ENCODE measurements around the gene FAM161B. TPM values are rescaled to one million over a fixed set of nuclear protein-coding genes. Genes with fewer than 3 reads are reported as not detected.
A peak's percentile ranks its signal among the peaks of the same experiment; 100 is the strongest.

FAM161B gene
- total and polyA plus RNA-seq, 2 of the 13 experiments (the other 11 are each of a cell fraction or from before 2014, with no cell fraction given): 1.6 to 2.0 TPM

DNA sequence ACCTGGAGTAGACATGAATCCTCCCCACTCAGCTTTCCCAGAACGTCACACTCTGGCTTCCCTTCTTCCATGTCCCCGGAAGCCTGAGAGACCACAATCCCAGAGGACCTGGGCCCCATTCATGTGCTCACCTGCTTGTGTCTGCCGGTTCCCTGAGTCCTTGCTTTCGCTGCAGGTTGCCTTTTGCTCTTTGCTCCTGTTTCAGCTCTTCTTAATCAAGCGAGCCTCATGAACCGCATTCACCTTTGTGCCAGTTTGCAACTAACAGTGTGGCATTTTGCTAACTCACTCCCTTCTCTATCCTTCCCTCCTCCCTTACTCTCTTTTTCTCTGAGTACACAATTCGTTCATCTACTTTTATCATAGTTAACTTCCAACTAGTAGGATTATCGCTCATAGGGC lies 46.1 kb upstream of the FAM161B start:
- Histone ChIP-seq H3K27me3 (ENCODE audit: control insufficient read depth in 1 of 2, insufficient read depth in 2 of 2, low read length in 2 of 2) (no peaks in the 10 kb centered on the region), H3K79me2 (ENCODE audit: insufficient read depth, low read length) (peaks cover 9% of the 10 kb centered on the region), H4K20me1 (ENCODE audit: insufficient read depth, low read length) (no peaks in the 10 kb centered on the region), H3K4me2 (ENCODE audit: low read depth, low read length) (peak overlapping the region; percentile 82), H3K36me3 (replicated peaks in 1 of 2; ENCODE audit: control insufficient read depth in 1 of 2, insufficient read depth in 2 of 2, low read length in 2 of 2) (no peaks in the 10 kb centered on the region; a peak in 1 of 5 replicates), H2AFZ (ENCODE audit: low read length) (no peak overlapping the region), H3K4me3 (replicated peaks in 1 of 3; ENCODE audit: insufficient read depth in 1 of 3, low read depth in 2 of 3, low read length in 3 of 3) (peak overlapping the region; percentile 46 to 66 (median 48)), H3K9ac (ENCODE audit: insufficient read depth, low read depth, low read length) (peak overlapping the region; percentile 65), H3K9me3 (ENCODE audit: low read length) (no peaks in the 10 kb centered on the region), H3K4me1 (ENCODE audit: insufficient read depth, low read length) (peaks cover 100% of the 10 kb centered on the region), H3K27ac (ENCODE audit: extremely low read length, insufficient read depth, low read length) (peak overlapping the region; percentile 95)
- WGBS (ENCODE audit: low lambda C conversion rate): under 1% methylated on average over 8 of the region's 8 CpGs
- peak; percentile 18 for ATAC-seq
- FAIRE-seq: peak; percentile 37
- intact Hi-C loops (cut with micrococcal nuclease; ENCODE audit: unreplicated experiment) (loop anchor here (2.0 to 5.0 kb wide), 2 partner anchors 41 to 45 kb away; partner anchors contain the start of genes COQ6 and FAM161B), in situ Hi-C loops (cut with HindIII; ENCODE audit: extremely low pct_ligation_motif_present, low pct_unique_long_range_greater_than_20kb) (no loop called here)
- CTCF ChIA-PET (ENCODE audit: low intra/inter-chr PET ratio, low total read pairs): no interaction called here
- POLR2A ChIA-PET: interaction anchor here (0.8 to 5.4 kb wide), 13 partner anchors 8 to 236 kb away, joined by 3 to 70 read pairs (median 9); partner anchors contain the start of genes BBOF1, COQ6, ENTPD5 and FAM161B
- DNase-seq (ENCODE audit: low spot score): peak; percentile 62
- TSS peak; percentile 72 for BruUV-seq (replicated peaks)
- TF ChIP-seq ZBTB38 (CRISPR knock-in tag; IDR thresholded peaks at IDR 0.05) (0 out of 2 replicates have a peak, but pooled peaks have one; percentile 42), ELF1 (CRISPR knock-in tag; IDR thresholded peaks at IDR 0.05) (peak; percentile 47; the same call in 1 of the 2 replicates), JUND (CRISPR knock-in tag; IDR thresholded peaks at IDR 0.05) (no peak), SAP130 (CRISPR knock-in tag; IDR thresholded peaks at IDR 0.05; ENCODE audit: low read depth) (peak; percentile 67), FOXP1 (IDR thresholded peaks at IDR 0.05) (no peak), FOXP1 (CRISPR knock-in tag; IDR thresholded peaks at IDR 0.05) (peak; percentile 31; the same call in 1 of the 2 replicates), NR2F1 (CRISPR knock-in tag; IDR thresholded peaks at IDR 0.05) (peak in 1 of 2 experiments; percentile 19; a peak in 1 of 4 replicates), REPIN1 (CRISPR knock-in tag; IDR thresholded peaks at IDR 0.05; ENCODE audit: borderline replicate concordance, low read depth) (0 out of 2 replicates have a peak, but pooled peaks have one; percentile 42), HOXA3 (CRISPR knock-in tag; IDR thresholded peaks at IDR 0.05) (peak; percentile 66), ERF (CRISPR knock-in tag; IDR thresholded peaks at IDR 0.05) (peak; percentile 66; the same call in 1 of the 2 replicates), MIXL1 (CRISPR knock-in tag; IDR thresholded peaks at IDR 0.05) (peak; percentile 76; the same call in 1 of the 2 replicates), XRCC5 (optimal IDR thresholded peaks at IDR 0.05; ENCODE audit: low read length) (peak; percentile 40), PITX1 (CRISPR knock-in tag; IDR thresholded peaks at IDR 0.05) (peak; percentile 31; the same call in 1 of the 2 replicates), ZSCAN22 (CRISPR knock-in tag; IDR thresholded peaks at IDR 0.05) (no peak), CENPT (CRISPR knock-in tag; IDR thresholded peaks at IDR 0.05; ENCODE audit: low read depth) (no peak)
- TF ChIP-seq, protein P1, sequence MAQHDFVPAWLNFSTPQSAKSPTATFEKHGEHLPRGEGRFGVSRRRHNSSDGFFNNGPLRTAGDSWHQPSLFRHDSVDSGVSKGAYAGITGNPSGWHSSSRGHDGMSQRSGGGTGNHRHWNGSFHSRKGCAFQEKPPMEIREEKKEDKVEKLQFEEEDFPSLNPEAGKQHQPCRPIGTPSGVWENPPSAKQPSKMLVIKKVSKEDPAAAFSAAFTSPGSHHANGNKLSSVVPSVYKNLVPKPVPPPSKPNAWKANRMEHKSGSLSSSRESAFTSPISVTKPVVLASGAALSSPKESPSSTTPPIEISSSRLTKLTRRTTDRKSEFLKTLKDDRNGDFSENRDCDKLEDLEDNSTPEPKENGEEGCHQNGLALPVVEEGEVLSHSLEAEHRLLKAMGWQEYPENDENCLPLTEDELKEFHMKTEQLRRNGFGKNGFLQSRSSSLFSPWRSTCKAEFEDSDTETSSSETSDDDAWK (CRISPR knock-in tag; IDR thresholded peaks at IDR 0.05): no peak
- TF ChIP-seq, protein P2, sequence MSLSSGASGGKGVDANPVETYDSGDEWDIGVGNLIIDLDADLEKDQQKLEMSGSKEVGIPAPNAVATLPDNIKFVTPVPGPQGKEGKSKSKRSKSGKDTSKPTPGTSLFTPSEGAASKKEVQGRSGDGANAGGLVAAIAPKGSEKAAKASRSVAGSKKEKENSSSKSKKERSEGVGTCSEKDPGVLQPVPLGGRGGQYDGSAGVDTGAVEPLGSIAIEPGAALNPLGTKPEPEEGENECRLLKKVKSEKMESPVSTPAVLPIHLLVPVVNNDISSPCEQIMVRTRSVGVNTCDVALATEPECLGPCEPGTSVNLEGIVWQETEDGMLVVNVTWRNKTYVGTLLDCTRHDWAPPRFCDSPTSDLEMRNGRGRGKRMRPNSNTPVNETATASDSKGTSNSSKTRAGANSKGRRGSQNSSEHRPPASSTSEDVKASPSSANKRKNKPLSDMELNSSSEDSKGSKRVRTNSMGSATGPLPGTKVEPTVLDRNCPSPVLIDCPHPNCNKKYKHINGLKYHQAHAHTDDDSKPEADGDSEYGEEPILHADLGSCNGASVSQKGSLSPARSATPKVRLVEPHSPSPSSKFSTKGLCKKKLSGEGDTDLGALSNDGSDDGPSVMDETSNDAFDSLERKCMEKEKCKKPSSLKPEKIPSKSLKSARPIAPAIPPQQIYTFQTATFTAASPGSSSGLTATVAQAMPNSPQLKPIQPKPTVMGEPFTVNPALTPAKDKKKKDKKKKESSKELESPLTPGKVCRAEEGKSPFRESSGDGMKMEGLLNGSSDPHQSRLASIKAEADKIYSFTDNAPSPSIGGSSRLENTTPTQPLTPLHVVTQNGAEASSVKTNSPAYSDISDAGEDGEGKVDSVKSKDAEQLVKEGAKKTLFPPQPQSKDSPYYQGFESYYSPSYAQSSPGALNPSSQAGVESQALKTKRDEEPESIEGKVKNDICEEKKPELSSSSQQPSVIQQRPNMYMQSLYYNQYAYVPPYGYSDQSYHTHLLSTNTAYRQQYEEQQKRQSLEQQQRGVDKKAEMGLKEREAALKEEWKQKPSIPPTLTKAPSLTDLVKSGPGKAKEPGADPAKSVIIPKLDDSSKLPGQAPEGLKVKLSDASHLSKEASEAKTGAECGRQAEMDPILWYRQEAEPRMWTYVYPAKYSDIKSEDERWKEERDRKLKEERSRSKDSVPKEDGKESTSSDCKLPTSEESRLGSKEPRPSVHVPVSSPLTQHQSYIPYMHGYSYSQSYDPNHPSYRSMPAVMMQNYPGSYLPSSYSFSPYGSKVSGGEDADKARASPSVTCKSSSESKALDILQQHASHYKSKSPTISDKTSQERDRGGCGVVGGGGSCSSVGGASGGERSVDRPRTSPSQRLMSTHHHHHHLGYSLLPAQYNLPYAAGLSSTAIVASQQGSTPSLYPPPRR (CRISPR knock-in tag; IDR thresholded peaks at IDR 0.05; ENCODE audit: borderline replicate concordance): peak; percentile 19; the same call in 1 of the 2 replicates
- TF ChIP-seq, protein P3, sequence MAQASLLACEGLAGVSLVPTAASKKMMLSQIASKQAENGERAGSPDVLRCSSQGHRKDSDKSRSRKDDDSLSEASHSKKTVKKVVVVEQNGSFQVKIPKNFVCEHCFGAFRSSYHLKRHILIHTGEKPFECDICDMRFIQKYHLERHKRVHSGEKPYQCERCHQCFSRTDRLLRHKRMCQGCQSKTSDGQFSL (CRISPR knock-in tag; IDR thresholded peaks at IDR 0.05): no peak

Data from HepG2 (cell line).